NCI-H345 treated with DMSO at 0.1 percent for 48 hours (cell line): ENCODE measurements around the gene GRAMD2B.

ENCODE experiments used
- DNase-seq: peaks from one replicate; lab custom pipeline; 2025; ENCODE audit not compliant: unreplicated experiment; lab: John Stamatoyannopoulos, UW

GRAMD2B gene

DNA sequence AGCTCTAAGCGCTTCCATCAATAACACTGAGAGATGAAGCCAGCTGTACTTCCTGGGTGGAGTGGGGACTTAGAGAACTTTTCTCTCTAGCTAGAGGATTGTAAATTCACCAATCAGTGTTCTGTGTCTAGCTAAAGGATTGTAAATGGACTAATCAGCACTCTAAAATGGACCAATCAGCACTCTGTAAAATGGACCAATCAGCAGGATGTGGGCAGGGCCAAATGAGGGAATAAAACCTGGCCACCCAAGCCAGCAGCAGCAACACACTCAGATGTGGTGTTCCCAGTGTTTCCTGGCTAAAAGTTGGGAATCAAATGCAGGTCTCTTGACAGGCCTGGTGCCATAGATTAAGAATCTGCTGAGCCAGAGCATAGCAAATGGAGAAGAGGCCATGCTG is 111.3 kb downstream of the GRAMD2B start:
- DNase-seq, result no peak

DNA sequence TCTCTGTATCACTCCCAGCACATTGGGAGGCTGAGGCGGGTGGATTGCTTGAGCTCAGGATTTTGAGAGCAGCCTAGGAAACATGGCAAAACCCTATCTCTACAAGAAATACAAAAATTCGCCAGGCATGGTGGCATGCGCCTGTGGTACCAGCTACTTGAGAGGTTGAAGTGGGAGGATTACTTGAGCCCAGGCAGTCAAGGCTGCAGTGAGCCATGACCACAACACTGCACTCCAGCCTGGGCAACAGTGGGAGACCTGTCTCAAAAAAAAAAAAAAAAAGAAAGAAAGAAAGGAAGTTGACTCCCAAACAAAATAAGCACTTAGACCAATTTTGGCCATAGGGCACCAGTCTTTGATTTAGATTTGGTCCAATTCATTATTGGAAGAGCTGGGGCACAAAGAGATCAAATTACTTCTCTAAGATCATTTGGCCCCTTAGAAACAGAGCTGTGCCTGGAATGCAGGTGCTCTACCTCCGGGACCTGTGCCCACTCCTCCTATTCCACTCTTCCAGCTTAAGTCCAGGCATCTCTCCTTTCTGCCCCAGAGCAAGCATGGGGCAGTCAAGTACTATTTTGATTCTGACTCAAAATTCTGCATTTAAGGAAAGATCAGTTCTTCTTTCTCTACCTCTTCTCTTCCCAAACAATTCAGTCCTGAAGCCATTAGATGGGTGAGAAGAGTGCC is 112.8 kb downstream of the GRAMD2B start:
- no peak for DNase-seq

DNA sequence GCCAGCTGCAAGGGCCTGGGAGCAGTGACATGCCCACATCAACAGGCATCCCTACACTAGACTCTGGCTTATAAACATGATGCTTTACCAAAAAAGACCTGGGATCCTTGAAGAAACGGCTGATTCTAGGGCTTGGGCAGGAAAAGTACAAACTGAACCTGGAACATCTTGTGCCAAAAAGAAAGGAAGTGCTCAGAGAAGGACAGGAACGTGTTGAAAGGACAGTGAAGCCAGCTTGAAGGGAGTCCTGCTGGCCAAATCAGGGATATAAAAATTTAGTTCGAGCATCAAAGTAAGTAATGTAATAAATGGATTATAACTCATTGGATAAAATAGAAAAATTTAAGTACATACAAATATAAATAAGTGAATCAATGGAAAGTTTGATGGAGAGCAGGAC is 113.7 kb downstream of the GRAMD2B start:
- no peak for DNase-seq

DNA sequence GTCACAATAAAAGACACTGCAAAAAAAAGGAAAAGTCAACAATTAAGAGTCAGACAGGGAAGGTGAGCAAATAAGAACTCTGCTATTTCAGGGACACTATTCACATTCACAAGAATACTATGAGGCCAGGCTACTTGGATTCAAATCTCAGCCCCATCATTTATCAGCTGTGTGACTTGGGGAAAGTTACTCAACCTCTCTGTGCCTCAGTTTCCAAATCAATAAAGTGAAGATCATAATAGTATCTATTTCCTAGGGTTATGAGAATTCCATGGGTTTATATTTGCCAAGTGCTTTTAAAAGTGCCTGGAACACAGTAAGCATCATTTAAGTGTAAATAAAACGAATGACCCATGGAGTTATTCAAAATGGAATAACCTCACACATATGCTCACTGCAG is 115.4 kb downstream of the GRAMD2B start:
- no peak for DNase-seq

DNA sequence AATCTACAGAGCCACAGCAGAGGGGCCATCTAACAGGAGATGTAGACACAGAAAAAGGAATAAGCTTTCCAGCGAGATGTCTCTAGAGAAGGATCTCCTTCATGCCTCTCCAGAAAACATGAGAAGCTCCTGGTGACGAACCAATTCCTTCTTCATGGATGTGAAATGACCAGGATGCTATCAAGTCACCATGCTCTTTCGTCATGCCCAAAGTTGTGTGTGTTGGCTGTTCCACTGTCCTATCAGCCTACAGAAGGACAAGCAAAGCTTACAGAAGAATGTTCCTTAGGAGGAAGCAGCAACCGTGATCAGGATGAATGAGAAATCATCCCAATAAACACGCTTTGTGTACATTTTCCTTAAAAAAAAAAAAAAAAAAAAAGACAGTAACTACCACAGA is 117.4 kb downstream of the GRAMD2B start:
- DNase-seq, result no peak

DNA sequence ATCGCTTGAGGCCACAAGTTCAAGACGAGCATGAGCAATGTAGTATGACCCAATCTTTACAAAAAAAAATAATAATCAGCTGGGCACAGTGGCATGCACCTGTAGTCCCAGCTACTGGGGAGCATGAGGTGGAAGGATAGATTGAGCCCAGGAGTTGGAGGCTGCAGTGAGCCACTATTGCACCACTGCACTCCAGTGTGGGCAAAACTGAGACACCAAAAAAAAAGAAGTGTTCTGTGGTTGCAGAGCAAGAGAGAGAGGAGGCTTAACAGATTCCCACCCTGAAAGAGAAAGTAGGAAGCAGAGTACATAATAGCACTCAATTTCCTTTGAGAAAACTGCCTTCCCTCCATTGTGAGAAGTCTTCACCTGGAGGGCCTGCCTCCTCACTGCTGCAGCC is 119.2 kb downstream of the GRAMD2B start:
- DNase-seq, result no peak

DNA sequence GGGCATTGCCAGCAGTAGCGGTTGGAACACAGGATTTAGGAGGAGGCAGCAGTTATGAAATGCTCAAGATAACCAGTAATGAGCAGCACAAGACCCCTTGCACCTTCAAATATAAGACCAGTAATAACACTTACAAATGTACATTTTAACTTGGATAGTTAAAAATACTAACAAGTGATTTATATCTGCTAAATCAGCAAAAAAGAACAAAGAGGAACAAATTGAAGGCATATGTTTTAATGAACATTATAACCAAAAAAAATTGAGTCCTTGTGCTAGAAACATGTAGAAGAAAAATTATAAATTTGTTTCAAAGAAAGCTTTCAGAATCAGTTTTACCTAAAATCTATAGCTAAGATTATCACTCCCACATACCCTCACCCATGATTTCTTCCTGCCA is 119.8 kb downstream of the GRAMD2B start:
- no peak for DNase-seq

DNA sequence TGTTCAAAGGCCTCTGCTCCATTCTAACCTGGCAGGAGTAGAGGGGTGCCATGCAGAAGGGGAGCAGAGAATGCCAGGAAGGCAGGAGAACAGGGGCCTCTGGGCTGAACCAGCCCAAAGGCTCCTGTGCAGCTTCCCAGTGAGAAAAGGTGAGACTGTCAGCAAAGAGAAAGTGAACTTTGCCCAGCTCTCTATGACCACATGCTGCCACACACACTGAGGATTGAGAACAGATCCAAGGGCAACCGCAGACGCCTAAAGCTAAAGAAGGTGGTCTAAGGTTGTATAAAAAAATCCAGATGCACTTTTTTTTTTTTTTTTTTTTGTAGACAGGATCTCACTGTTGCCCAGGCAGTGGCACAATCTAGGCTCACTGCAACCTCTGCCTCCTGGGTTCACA is 120.5 kb downstream of the GRAMD2B start:
- DNase-seq, result no peak
